Measurements from ENCODE around the gene KRT13. TPM values are rescaled to one million over a fixed set of nuclear protein-coding genes. Genes with fewer than 3 reads are reported as not detected.

The KRT13 gene
- total and polyA plus RNA-seq, 9 of the 15 experiments (the other 6 are each of a cell fraction or from before 2014, with no cell fraction given): 0.11 to 1.1 (median 0.24) TPM; not detected in 3

DNA sequence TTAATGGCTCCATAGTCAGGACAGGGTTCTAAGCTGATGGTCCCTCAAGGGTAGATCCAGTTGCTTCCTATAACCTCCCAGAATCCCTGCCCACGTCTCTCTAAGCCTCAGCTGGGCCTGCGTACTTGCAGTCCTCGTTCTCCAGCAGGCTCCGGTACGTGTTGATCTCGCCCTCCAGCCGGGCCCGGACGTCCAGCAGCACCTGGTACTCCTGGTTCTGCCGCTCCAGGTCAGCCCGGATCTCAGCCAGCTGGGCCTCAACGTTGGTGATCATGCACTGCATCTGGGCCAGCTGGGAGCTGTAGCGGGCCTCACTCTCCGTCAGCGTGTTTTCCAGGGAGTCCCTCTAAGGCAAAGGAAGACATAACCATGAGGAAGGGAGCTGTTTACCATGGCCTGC is 42.7 kb downstream of the KRT13 start:
- WGBS (ENCODE audit: insufficient coverage, low coverage, missing lambda C conversion rate): 1% methylated on average over 15 of the region's 15 CpGs
- POLR2A ChIA-PET: interaction anchor here (0.7 to 1.3 kb wide), 3 partner anchors 16 to 42 kb away, joined by 3 to 4 read pairs (median 3); partner anchors contain the start of gene KRT13
- Histone ChIP-seq H3K36me3 (ENCODE audit: control insufficient read depth, insufficient read depth, low read length) (no peaks in the 10 kb centered on the region), H3K9ac (ENCODE audit: insufficient read depth in 1 of 2, low read depth in 2 of 2, low read length in 2 of 2) (no peak overlapping the region), H3K4me1 (replicated peaks in 1 of 2; ENCODE audit: control insufficient read depth in 2 of 2, insufficient read depth in 2 of 2, low read length in 2 of 2) (peaks cover 0 to 2% of the 10 kb centered on the region in 2 experiments; a peak in 1 of 5 replicates), H2AFZ (ENCODE audit: low read depth, low read length) (no peak overlapping the region), H3K4me3 (no peak overlapping the region), H3K9me1 (ENCODE audit: control insufficient read depth, insufficient read depth, low read length) (no peaks in the 10 kb centered on the region), H3K79me2 (ENCODE audit: control insufficient read depth, insufficient read depth, low read length) (no peaks in the 10 kb centered on the region), H3K9me3 (replicated peaks; ENCODE audit: control insufficient read depth, insufficient read depth, low read depth, low read length) (no peaks in the 10 kb centered on the region), H3K27me3 (ENCODE audit: control insufficient read depth in 2 of 2, insufficient read depth in 2 of 2, low read length in 2 of 2) (peaks cover 28 to 70% of the 10 kb centered on the region in 2 experiments), H4K20me1 (replicated peaks; ENCODE audit: control insufficient read depth, insufficient read depth, low read length) (no peaks in the 10 kb centered on the region), H3K4me2 (ENCODE audit: insufficient read depth, low read length) (no peak overlapping the region), H3K27ac (ENCODE audit: extremely low read depth, low read depth, low read length) (no peak overlapping the region)
- in situ Hi-C loops (cut with MboI) (no loop called here), intact Hi-C loops (cut with micrococcal nuclease) (no loop called here)
- no peak for ATAC-seq
- CTCF ChIA-PET (ENCODE audit: low intra/inter-chr PET ratio): no interaction called here
- TF ChIP-seq SMAD2 (IDR thresholded peaks at IDR 0.05; ENCODE audit: low read depth, low read length) (no peak), RBM17 (IDR thresholded peaks at IDR 0.05; ENCODE audit: borderline replicate concordance, low read depth, low read length) (no peak), RBBP5 (IDR thresholded peaks at IDR 0.05; ENCODE audit: borderline replicate concordance, insufficient read depth, low read length, poor library complexity, severe bottlenecking) (no peak), PHF8 (IDR thresholded peaks at IDR 0.05; ENCODE audit: borderline replicate concordance, low read length) (no peak), YY1 (IDR thresholded peaks at IDR 0.05; ENCODE audit: borderline replicate concordance in 1 of 3, control insufficient read depth in 1 of 3, extremely low read depth in 1 of 3, insufficient read depth in 3 of 3, insufficient read length in 1 of 3, insufficient replicate concordance in 2 of 3, low read depth in 1 of 3, low read length in 2 of 3) (no peak), SAFB (IDR thresholded peaks at IDR 0.05; ENCODE audit: borderline replicate concordance, low read depth, low read length) (no peak), TAF15 (IDR thresholded peaks at IDR 0.05; ENCODE audit: low read depth, low read length) (no peak), MTA2 (IDR thresholded peaks at IDR 0.05; ENCODE audit: low read depth) (no peak), ZNF316 (IDR thresholded peaks at IDR 0.05) (no peak), NFYB (IDR thresholded peaks at IDR 0.05; ENCODE audit: extremely low read depth, insufficient read length) (no peak), PHTF2 (CRISPR knock-in tag; IDR thresholded peaks at IDR 0.05) (no peak)
- DNase-seq (ENCODE audit: extremely low read depth in 1 of 4, low spot score in 3 of 4): no peak
- no TSS peak for BruUV-seq (replicated peaks)
- FAIRE-seq: no peak
